Measurements from ENCODE around the gene CAND2. TPM values are rescaled to one million over a fixed set of nuclear protein-coding genes. Genes with fewer than 3 reads are reported as not detected.

Gene CAND2
- total and polyA plus RNA-seq, 9 of the 15 experiments (the other 6 are each of a cell fraction or from before 2014, with no cell fraction given) = 0.91 to 14.9 (median 4.3) TPM

DNA sequence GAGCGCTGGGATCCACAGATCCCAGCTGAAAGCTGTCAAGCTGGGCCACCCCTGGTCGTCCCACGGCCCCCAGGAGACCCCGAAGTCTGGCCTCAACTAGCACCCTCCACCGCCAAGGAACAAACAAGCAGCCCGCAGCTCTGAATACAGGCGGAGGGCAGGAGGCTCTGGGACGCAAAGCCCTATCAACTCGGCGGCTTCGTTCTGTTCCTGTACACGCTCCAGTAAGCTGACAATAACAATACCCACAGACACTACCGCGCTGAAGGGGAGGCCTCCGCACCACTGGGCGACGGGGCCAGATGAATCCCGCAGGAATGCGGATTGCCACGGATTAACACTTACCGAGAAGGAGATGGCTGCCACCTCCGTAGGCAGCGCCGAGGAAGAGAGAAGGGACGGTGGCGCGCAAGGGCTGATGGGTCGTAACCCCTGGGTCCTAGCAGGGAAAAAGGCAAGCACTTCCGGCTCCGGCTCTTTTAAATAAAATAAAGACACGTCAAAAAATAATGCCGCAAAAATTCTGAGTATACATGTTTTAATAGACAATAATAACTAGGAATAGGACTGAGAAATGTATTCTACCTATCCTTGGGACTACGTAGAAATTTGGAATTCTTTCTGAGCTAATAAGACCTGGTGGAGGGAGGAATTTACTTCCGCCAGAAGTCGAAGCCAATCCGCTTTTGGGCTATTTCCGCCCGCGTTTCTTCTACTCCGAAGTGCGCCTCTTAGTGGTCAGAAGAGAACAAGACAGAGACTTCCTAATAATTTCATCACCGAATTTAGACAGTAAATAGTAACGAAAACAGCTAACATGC is 44.9 kb downstream of the CAND2 start, which contains the start of gene RPL32 (continued):
- TF ChIP-seq ZNF609 (CRISPR knock-in tag; IDR thresholded peaks at IDR 0.05; ENCODE audit: borderline replicate concordance) (0 out of 2 replicates have a peak, but pooled peaks have one; percentile 82), KAT7 (CRISPR knock-in tag; IDR thresholded peaks at IDR 0.05; ENCODE audit: borderline replicate concordance) (peak; percentile 99; the same call in 1 of the 2 replicates), ZNF324 (CRISPR knock-in tag; IDR thresholded peaks at IDR 0.05) (no peak), CBX3 (IDR thresholded peaks at IDR 0.05; ENCODE audit: borderline replicate concordance in 1 of 2, low read length in 2 of 2) (peak in 1 of 2 experiments; percentile 29; a peak in 2 of 3 replicates), SOX6 (IDR thresholded peaks at IDR 0.05) (no peak; the same call in 1 of the 2 replicates), HNRNPH1 (optimal IDR thresholded peaks at IDR 0.05; ENCODE audit: low read depth, low read length) (no peak), ZFP91 (CRISPR knock-in tag; IDR thresholded peaks at IDR 0.05) (no peak), HDAC1 (IDR thresholded peaks at IDR 0.05) (peak in 1 of 2 experiments; percentile 91; a peak in 3 of 4 replicates), PBX2 (CRISPR knock-in tag; IDR thresholded peaks at IDR 0.05; ENCODE audit: low read depth) (no peak), PBX2 (tag; conservative IDR thresholded peaks at IDR 0.05; ENCODE audit: low read depth) (no peak), TCF15 (CRISPR knock-in tag; IDR thresholded peaks at IDR 0.05) (no peak), RBFOX2 (IDR thresholded peaks at IDR 0.05; ENCODE audit: low read depth, low read length) (peak; percentile 93), TEAD2 (tag; IDR thresholded peaks at IDR 0.05) (peak; percentile 92), HDAC6 (IDR thresholded peaks at IDR 0.05; ENCODE audit: low read depth, low read length) (no peak)
- TF ChIP-seq, protein P1, sequence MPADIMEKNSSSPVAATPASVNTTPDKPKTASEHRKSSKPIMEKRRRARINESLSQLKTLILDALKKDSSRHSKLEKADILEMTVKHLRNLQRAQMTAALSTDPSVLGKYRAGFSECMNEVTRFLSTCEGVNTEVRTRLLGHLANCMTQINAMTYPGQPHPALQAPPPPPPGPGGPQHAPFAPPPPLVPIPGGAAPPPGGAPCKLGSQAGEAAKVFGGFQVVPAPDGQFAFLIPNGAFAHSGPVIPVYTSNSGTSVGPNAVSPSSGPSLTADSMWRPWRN (IDR thresholded peaks at IDR 0.05; ENCODE audit: low read depth) = no peak

All from K562 (cell line).